HG03159 (cell line): ENCODE data around the gene AFF2.

ENCODE experiments used
- ATAC-seq: cut with Tn5 transposase; IDR thresholded peaks from one replicate; pipeline ENCODE4 v1.9.1; 2021; ENCODE audit warnings: mild to moderate bottlenecking, moderate library complexity; ENCODE audit not compliant: unreplicated experiment

Gene AFF2

DNA sequence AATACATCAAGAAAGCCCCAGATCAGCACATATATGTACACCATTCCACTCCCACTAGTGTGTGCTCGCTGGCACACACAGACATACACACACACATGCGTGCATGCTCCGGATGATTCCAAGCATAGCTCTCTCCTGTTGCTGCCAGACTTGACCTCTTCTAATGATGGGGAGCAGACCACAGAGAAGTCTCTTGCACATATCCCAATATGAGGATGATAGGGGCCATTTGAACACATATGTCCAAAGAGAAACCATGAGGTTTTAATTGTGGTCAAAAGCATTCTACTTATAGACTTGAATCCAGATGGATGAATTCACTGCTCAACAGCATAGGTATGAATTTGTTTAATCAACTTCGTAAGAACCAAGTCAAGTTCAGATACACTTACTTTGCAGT is 214.9 kb downstream of the AFF2 start:
- ATAC-seq: no peak

GRCh38 chrX:148722966-148723365 is 222.5 kb downstream of the AFF2 start:
- ATAC-seq: no peak

- no peak for ATAC-seq
Measured at GRCh38 chrX:148723551-148723950, 223.1 kb downstream of the AFF2 start.

- no peak for ATAC-seq
Measured at GRCh38 chrX:148728901-148729300, 228.5 kb downstream of the AFF2 start.

DNA sequence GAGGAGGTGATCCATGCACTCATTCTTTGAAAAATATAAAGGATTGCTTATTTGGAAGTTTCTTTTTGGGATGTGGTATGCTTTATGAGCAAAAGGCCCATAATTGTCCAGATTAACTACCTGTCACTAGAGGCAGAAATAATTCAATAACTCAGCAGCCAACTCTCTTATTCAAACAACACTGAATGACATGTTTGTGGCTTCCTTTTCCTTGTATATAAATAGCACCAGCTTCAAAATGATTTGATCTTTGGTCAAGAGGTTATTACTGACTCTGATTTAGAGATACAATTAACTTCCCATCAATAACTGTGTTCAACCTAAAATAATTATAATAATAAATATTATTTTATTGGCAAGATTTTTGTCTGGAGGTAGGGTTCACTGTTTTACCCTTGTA is 232.3 kb downstream of the AFF2 start:
- ATAC-seq: no peak

GRCh38 chrX:148741441-148741840 is 241.0 kb downstream of the AFF2 start:
- ATAC-seq: no peak

- ATAC-seq: no peak
Measured at GRCh38 chrX:148755111-148755510, 254.7 kb downstream of the AFF2 start.

DNA sequence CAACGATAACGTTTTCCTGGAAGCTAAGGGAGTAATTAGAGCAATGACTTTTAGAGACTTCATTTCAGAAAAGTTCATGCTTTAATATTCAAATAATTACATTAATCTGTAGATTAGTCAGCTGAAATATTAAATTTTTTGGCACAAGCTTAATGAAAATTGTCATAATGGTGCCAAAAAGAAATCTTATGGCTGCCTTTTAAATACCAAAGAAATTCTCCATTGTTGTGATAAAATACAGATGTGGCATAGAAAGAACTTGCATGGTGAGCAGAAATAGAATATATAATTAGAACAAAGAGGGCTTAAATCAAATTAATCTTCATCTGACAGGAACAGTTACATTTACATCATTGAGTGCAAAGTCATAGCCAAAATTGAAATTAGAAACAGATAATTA is 263.5 kb downstream of the AFF2 start:
- ATAC-seq: no peak

DNA sequence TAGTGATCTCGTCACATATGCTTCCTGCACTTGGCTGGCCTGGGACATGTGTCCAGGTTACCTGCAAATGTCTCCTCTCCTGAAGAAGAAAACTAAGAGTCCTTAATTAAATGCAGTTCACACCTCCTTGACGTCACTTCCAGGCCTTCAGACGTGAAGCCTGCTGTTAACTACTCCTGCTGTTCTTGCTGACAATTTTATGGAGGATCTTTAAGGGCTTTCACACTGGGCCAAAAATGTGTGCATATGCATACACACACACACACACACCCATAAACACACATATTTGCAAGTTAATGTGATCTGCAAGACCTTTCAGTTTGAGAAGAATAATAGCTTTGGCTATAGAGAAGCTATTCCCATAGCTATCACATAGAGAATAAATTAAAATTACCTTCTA is 267.9 kb downstream of the AFF2 start:
- ATAC-seq: no peak

- no peak for ATAC-seq
Measured at GRCh38 chrX:148771440-148771839, 271.0 kb downstream of the AFF2 start.

GRCh38 chrX:148774276-148774675 is 273.9 kb downstream of the AFF2 start:
- no peak for ATAC-seq

DNA sequence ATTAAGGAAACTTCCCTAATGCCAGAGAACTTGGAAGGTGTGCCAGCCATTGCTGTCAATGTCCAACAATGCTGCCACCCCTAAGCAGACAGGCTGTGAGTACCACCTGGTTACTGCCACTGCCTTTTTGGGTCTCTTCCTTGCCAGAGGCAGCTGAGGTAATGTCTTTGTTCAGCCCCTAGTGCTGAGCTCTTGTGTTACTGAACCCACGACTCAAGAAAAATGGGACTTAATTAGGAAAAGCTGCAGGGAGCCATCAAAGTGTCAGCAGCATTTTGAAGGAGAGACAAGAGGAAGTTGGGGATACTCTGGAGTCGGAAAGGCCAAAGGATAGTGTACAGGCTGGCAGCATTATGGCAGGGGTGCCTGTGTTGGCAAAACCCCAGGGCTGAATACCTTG is 283.7 kb downstream of the AFF2 start:
- ATAC-seq: no peak

- peak; percentile 65 for ATAC-seq
Measured at GRCh38 chrX:148784856-148785255, 284.4 kb downstream of the AFF2 start.

DNA sequence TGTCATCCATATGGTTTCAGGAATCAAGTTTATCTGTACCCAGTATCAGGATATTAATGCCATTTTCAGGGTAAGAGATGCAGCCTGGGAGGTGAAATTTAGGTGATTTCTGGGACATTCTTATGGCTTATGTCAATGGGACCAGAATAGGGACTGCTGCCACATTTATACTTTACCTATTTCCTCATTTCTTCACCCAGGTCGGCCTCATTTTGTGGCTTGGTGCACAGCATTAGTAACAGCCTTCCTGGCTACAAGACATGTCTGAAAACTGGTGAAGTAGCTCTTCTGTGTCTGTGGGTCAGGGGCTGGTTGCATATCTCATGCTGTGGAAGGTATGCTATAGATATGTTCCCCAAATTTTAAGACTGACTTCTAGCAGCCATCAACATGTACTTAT is 284.8 kb downstream of the AFF2 start:
- ATAC-seq: no peak

- ATAC-seq: no peak
Measured at GRCh38 chrX:148788449-148788848, 288.0 kb downstream of the AFF2 start.

- no peak for ATAC-seq
Measured at GRCh38 chrX:148794350-148794749, 293.9 kb downstream of the AFF2 start.

- ATAC-seq: no peak
Measured at GRCh38 chrX:148804579-148805355, 304.4 kb downstream of the AFF2 start.

- no peak for ATAC-seq
Measured at GRCh38 chrX:148806145-148806870, 305.9 kb downstream of the AFF2 start.

DNA sequence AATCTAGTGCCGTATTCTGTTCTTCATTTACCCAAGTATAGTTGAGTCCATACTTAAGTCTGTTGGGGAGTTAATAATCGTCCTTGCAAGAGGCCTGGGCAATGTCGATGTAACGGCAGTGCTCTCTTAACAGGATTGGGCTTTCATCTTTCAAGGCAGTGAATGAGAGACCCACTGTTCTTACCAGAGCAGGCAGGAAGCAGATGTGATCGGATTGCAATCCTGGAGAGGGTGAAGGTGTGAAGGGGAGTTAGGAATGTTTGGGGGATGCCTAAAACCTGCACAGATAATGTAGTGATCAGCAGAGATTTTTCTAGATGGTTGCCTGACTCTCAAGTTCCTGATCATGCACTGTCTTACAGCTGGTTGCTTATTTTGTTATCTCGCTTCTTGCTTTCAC is 308.4 kb downstream of the AFF2 start:
- ATAC-seq: no peak

DNA sequence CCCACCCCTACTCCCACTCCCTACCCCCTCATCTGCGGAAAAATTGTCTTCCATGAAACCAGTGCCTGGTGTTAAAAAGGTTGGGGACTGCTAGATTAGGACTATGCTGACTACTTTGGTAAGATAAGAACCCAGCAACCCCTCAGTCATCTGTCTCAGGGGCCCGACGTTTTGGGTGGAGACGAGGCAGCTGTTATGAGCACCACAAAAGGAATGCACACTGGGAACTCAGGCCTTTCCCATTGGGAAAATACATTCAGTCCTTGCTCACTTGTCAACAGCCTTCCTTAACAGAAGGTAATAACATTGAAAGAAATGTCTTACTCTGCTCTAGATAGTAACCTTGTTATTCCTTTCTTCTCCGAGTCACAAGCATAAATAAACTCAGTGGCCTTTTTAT is 310.8 kb downstream of the AFF2 start:
- no peak for ATAC-seq

GRCh38 chrX:148813422-148813821 is 313.0 kb downstream of the AFF2 start:
- no peak for ATAC-seq

DNA sequence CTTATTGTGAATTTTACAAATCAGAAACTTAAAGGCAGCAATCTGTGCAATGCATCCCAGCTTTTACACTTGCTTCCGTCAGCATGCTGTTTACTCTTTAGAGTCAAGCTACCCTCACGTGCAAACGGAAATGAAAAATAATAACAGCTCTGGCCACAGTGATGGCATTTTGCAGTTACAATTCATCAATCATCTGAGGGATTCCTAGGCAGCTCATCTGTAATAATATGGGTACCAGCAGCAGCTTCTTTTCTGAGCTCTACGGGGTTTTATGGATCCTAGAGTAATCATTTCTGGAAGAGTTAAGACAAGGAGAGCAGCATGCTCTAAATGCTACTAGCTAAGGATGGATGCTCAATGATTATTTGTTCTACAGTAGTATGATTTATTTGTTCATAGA is 313.6 kb downstream of the AFF2 start:
- ATAC-seq: no peak
